Middle frontal gyrus (tissue), 1 donor: Measurements from ENCODE around the gene DUOX2.

Experiments
- DNase-seq: peaks from one replicate; pipeline ENCODE4 v3.0.0-alpha.2; 2015; ENCODE audit warnings: low spot score; ENCODE audit errors: extremely low spot score

The DUOX2 gene

DNA sequence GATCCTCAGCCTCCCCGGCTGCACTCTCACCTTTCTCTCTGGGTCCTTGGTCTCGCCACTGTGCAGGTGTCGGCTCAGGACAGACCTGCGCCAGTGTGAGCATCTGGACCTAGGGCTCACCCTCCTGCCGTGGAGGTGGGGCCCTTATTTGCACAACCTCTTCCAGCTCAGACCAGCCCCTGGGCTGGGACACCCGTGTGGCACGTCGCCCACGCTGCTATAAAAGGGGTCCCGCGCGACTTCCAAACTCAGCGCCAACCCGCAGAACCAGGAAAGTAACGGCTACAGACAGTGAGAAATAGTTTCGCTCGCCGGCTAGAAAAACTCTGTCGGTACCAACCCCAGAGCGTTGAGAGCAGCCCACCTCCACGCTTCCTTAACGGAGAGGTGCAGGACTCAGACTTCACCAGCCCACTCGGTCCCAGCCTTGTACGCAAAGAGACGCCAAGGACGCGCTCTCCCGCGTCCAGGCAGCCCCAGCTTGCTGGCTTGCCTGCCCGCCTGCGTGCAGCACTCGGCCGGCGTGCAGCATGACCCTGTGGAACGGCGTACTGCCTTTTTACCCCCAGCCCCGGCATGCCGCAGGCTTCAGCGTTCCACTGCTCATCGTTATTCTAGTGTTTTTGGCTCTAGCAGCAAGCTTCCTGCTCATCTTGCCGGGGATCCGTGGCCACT is at the start of gene DUOX2, which contains the start of gene DUOXA2:
Gene DUOX2, minus strand, starts transcription at position 97 of the 675 bp plus-strand sequence. CDS start 761 bp downstream, outside the sequence.
Gene DUOXA2, plus strand, starts transcription at position 251 of the 675 bp plus-strand sequence. Its CDS starts 280 bp downstream, at position 531.
- no peak for DNase-seq

DNA sequence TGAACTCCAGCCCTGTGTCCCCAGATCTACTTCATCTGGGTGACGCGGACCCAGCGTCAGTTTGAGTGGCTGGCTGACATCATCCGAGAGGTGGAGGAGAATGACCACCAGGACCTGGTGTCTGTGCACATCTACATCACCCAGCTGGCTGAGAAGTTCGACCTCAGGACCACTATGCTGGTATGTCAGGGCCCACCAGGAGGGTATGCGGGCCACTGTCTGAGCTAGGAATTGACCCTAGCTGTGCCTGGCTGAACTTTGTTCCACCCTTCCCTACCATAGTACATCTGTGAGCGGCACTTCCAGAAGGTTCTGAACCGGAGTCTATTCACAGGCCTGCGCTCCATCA is 49.5 kb upstream of the DUOX2 start:
- no peak for DNase-seq

GRCh38 chr15:45162771-45163507 is 49.0 kb upstream of the DUOX2 start:
- no peak for DNase-seq

GRCh38 chr15:45161666-45162065 is 47.7 kb upstream of the DUOX2 start:
- no peak for DNase-seq

GRCh38 chr15:45157974-45158373 is 44.0 kb upstream of the DUOX2 start:
- peak; percentile 46 for DNase-seq

DNA sequence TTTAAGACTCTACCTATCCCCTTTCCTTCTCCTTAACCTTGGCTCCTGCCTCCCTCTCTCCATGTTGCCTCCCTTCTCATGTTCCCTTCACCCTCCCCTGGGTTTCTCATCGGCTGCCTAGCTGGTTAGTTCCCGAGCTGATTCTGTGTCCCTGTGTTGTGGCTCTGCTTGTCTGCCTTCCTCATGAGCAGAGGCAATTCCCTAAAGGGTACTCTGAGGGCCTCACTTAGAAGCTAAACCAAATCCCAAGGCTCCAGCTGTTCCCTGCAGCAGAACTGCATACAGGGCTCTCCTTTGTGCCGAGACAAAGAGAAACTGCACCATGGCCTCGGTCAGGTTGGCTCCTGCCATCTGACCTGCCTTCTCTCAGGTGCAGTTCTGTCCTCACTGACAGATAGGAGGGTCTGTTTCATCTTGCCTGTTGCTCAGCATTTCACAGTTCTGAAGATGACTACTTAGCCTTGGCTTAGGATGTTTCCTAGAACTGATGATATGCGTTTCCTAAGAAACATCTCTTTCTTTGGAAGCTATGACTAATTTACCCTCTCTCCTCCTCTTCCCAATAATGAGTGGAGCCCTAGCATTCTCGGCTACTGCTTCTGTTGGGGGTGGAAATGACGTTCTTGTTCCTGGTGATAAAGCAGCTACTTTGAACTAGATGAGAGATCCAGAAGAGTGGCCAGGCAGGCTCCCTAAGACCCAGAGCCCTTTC is 42.9 kb upstream of the DUOX2 start:
- no peak for DNase-seq

DNA sequence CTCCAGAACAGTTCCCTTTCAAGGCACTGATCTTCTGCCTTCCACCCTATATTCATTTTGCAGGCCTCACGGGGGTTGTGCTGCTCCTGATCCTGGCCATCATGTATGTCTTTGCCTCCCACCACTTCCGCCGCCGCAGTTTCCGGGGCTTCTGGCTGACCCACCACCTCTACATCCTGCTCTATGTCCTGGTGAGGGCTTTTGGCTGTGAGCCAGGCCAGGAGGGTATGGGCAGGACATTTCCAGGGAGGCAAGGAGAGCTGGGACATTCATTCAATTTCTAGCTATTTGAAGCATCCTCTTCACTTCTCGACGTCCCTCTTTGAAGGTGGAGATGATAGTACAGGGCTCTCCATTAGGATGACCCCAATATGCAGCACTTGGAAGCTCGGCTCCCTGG is 41.8 kb upstream of the DUOX2 start:
- DNase-seq, result no peak

DNA sequence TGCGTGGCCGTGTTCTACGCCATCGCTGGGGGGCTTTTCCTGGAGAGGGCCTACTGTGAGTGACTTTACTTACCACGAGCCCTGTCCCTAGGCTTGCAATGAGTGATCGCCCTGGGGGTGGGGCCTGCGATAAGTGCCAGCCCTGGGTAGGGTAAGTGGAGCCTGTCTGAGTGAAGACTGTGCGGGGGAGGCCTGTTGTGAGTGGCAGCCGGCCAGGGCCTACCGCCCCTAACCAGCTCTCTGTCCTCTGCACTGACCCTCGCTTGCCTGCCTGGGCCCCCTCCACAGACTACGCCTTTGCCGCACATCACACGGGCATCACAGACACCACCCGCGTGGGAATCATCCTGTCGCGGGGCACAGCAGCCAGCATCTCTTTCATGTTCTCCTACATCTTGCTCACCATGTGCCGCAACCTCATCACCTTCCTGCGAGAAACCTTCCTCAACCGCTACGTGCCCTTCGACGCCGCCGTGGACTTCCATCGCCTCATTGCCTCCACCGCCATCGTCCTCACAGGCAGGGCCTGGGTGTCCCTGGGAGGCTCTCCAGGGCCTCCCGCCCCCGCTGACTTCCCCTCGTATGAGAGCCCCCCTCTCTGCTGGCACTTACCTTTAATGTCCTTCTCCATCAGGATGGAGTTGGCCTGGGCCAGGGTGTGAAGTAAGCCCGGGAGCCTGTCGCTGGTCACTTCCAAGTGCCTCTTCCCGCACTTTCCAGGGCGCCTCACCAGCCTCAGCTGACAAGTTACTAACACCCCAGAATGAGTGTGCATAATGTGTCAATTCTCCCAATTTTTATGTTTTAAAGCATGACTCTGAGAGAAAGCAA is 38.2 kb upstream of the DUOX2 start:
- no peak for DNase-seq

GRCh38 chr15:45150997-45151396 is 37.0 kb upstream of the DUOX2 start:
- DNase-seq, result no peak

DNA sequence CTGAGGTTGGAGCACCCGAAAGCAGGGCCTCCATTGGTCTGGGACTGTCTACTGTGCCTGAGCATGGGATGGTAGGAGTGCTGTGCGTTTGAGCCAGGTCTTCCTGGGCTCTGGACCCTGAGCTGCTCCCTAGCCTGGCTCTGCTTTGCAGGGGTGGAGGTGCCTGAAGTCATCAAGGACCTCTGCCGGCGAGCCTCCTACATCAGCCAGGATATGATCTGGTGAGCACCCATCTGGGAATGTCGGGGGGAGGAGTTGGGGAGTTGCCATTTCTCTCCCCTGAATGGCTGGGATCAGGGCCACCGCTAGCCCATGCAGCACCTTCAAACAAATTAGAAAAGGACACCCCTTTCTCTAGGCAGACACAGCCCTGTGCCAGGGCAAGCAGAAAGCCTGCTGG is 36.5 kb upstream of the DUOX2 start:
- DNase-seq, result no peak

DNA sequence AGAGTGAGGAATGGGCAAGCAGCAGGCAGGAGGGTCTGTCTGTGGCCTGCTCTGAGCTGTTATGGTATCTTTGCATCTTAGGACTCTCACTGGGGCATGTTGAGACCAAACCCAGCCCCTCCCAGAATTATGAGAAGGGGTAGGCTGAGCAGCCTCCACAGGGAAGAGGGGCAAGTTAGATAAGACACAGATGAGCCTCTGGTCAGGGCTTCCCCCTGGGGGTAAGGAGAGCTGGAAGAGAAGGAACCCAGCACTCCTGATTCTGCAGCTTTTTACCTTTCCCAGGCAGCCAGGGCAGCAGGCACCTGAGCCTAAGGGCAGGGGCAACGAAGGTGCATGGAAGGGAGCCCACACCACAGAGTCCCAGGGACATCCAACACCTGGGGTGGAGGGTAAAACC is 35.1 kb upstream of the DUOX2 start:
- DNase-seq, result no peak

- no peak for DNase-seq
Observed at GRCh38 chr15:45148076-45149059, 34.4 kb upstream of the DUOX2 start.

GRCh38 chr15:45147606-45148005 is 33.6 kb upstream of the DUOX2 start:
- DNase-seq, result no peak

DNA sequence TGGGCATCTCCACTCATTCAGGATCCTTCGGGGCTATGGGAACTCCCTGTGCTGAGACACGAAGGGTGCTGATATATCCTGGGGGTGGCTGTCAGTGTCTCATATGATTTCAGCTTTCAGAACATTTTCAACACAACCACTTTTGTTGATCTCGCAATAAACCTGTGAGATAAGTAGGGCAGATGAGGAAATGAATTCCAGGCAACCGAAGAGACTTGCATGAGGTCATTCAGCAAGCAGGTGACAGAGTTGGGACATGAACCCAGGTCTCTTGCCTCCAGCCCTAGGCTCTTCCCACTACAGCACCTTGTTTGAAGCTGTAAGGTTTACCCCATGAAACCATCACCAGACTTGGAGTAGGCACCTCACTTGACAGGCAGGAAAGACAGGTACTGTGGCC is 32.4 kb upstream of the DUOX2 start:
- DNase-seq, result no peak

DNA sequence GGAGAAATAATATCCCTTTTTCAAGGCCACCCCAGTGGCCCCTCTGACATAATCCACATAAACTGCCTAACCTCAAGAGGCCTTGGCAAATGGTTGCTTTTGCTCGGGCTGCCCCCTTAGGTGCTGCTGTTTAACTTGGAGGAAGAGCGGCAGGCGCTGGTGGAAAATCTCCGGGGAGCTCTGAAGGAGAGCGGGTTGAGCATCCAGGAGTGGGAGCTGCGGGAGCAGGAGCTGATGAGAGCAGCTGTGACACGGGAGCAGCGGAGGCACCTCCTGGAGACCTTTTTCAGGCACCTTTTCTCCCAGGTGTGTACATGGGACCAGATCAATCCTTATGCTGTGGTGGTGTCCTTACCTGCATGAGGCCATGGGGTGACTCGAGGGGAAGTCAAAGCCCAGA is 30.8 kb upstream of the DUOX2 start:
- no peak for DNase-seq

DNA sequence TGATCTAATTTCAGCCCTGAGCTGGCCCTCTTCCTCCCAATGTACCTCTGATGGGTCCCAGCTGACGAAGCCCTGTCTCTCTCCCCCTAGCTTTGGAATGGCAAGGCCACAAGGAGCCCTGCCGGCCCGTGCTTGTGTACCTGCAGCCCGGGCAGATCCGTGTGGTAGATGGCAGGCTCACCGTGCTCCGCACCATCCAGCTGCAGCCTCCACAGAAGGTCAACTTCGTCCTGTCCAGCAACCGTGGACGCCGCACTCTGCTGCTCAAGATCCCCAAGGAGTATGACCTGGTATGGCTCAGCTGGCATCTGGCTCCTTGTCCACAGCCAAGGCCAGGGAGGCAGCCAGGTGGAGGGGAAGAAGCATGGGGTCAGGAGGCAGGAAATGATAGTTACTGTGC is 30.0 kb upstream of the DUOX2 start:
- no peak for DNase-seq

GRCh38 chr15:45143056-45143455 is 29.1 kb upstream of the DUOX2 start:
- no peak for DNase-seq

GRCh38 chr15:45141386-45141785 is 27.4 kb upstream of the DUOX2 start:
- DNase-seq, result no peak

DNA sequence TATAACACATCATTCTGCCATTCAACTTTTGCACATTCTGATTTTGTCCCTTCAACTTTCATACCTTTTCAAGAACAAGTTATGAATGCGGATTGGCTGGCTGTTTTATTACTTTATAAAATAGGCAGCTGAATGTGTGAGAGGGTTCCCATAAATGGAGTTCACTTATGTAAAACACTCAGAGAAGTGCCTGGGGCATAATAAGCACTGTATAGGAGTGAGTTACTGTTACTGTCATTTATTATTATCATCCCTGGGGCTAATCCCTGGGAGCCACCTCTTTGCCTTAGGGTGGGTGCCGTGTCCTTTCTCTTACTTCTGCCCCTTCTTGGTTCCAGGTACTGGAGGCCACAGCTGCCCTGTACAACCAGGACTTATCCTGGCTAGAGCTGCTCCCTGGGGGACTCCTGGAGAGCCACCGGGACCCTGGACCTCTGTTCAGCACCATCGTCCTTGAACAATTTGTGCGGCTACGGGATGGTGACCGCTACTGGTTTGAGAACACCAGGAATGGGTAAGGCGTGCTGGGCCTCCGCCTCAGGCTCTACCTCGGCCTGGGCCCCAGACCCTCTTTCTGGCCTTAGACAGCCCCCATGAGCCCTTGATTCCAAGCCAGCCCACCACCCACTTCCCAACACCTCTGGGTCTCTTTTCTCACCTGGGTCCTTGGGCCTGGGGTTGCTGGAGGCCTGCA is 26.7 kb upstream of the DUOX2 start:
- no peak for DNase-seq

GRCh38 chr15:45139770-45140169 is 25.8 kb upstream of the DUOX2 start:
- DNase-seq, result no peak
